Right renal pelvis (tissue), 4 donors: ENCODE results near the gene A2M. TPM values are rescaled to one million over a fixed set of nuclear protein-coding genes. Genes with fewer than 3 reads are reported as not detected.

Experiments
- DNase-seq, 4 donors: peaks; one replicate each; pipeline ENCODE4 v3.0.0-alpha.2; 2013; ENCODE audit warnings: low read depth in 4 of 4, low spot score in 3 of 4, missing footprints in 1 of 4
- polyA plus RNA-seq, 4 donors: library from polyadenylated mRNA; unstranded; fragments of 120-200 nt; gene quantifications; one replicate each; pipeline ENCODE4 v1.2.1, GENCODE V29; 2013; ENCODE audit not compliant: insufficient read length in 4 of 4

A2M gene
- polyA plus RNA-seq, 4 donors = 210 to 247 (median 246) TPM

GRCh38 chr12:9101018-9101687, 14.6 kb downstream of the A2M start:
- DNase-seq = no peak

- no peak for DNase-seq
Measured at GRCh38 chr12:9099552-9100190, 16.0 kb downstream of the A2M start.

- DNase-seq = no peak
Measured at GRCh38 chr12:9098463-9099026, 17.2 kb downstream of the A2M start.

- DNase-seq = no peak
Measured at GRCh38 chr12:9098115-9098452, 17.6 kb downstream of the A2M start.

GRCh38 chr12:9096563-9097176, 19.0 kb downstream of the A2M start:
- no peak for DNase-seq

- DNase-seq = no peak
Measured at GRCh38 chr12:9095322-9095721, 20.4 kb downstream of the A2M start.

DNA sequence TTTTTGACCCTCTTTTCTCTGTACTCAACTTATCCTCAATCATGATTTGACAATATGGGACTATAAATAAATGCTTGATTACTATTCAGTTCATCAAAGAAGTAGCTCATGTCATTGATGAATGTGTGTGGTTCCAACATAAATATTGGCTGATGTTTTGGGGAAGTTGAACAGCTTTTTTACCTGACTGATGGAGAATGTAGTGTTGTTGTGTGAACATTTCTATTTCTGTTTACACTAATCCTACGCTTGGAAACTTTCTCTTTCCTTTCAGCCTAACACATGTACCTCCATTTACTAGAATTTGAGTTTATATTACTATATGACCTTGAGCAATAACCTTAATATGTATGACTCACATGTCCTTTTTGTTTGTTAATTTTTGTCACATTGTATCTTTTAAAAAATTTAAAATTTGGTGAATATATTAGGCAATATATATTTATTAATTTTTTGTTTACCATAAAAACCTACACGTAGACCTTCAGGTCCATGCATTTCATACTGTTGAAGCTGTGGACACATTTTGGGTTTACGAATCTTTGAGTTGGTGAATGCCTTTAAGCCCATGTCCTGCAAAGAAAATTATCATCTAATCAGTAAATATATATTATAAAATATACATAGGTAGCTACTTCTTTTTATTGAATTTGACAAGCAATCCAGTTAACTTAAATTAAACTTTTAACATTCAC, 21.1 kb downstream of the A2M start:
- no peak for DNase-seq

GRCh38 chr12:9091891-9092598, 23.7 kb downstream of the A2M start:
- DNase-seq = no peak

GRCh38 chr12:9090220-9090619, 25.5 kb downstream of the A2M start:
- DNase-seq = no peak

DNA sequence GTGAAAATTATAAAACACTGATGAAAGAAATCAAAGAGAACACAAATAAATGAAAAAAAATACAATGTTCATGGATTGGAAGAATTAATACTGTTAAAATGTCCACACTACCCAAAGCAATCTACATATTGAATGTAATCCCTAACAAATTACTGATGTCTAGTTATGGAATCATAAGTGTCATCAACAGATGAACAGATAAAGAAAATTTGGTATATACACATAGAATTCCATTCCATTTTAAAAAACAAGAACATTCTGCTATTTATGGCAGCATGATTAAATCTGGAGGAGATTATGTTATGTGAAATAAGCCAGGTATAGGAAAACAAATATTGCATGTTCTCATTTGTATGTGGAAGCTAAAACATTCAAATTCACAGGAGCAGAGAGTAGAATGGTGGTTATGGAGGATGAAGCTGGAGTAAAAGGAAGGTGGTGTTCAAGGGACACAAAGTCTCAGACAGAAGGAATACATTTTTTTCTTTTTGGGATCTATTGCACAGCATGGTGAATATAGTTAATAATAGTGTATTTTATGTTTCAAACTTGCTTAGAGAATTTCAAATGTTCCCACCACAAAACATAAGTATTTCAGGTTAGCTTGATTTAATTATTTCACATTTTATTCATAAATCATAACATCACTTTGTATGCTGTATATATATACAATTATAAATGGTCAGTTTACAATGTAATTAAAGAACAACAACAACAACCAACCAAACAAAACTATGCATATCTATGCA, 28.5 kb downstream of the A2M start:
- no peak for DNase-seq

GRCh38 chr12:9086087-9086486, 29.6 kb downstream of the A2M start:
- no peak for DNase-seq

DNA sequence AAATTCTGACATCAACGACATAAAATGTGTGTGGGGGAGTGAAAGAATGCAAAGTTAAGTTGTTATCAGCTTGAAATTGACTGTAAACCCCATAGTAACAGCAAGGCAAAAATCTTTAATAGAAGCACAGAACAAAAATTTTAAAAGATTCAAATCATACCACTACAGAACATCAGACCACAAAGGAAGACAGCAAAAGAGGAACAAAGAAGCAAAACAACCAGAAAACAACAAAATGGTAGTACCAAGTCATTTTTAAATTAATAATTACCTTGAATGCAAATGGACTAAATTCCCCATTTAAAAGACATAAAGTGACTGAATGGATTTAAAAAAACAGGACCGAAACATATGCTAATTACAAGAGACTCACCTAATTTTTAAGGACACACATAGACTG, 31.3 kb downstream of the A2M start:
- DNase-seq = no peak

GRCh38 chr12:9083793-9084192, 31.9 kb downstream of the A2M start:
- DNase-seq = no peak

- DNase-seq = no peak
Measured at GRCh38 chr12:9081667-9082427, 33.9 kb downstream of the A2M start.

DNA sequence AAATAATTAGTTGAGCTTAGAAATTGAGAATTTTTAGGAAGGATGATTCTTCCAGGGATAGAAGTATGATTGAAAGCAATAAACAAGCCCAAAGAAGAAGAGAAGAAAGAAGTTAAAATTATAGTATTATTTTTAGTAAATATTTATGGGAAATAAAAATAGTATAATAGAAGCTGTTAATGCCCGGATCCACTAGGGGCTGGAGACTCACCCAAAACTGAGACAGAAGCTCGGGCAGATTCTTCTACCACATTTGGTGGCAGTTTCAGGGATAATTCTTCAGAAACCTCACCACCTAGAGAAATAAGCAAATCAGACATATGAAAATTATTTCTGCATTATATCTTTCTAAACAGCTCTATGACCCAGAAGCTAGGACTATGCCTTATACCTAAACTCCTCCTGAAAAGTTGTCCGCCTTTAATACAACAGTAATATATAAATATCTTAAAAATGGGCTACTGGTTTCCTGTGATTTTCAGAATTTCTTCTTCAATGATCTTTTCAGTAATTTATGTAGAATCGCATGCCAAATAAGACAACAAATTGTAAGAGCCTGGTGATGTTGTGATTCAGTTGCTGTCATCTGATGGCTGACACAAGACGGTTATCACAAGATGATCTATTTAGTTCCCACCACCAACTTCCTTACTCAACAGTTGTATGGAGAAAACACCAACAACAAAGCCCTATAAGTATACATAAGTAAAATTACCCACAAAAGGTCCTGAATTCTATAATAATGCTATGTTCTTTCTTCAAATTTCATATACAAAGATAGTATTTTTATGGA, 35.6 kb downstream of the A2M start:
- no peak for DNase-seq

GRCh38 chr12:9079082-9079481, 36.6 kb downstream of the A2M start:
- DNase-seq = no peak

- DNase-seq = no peak
Measured at GRCh38 chr12:9077152-9078031, 38.3 kb downstream of the A2M start.
